Osteoblast (primary cell): ENCODE data around the gene TSSC4. TPM values are rescaled to one million over a fixed set of nuclear protein-coding genes. Genes with fewer than 3 reads are reported as not detected.

Experiments
- DNase-seq: peaks from one replicate; pipeline ENCODE4 v3.0.0; 2011; ENCODE audit warnings: low spot score, mixed read lengths; ENCODE audit not compliant: insufficient read length; ENCODE audit errors: missing footprints
- H2AFZ ChIP-seq: 2 replicates; pipeline ENCODE4 v1.6.0; 2011; ENCODE audit warnings: mild to moderate bottlenecking, low read length
- H3K27ac ChIP-seq: 2 replicates; pipeline ENCODE4 v1.5.1; 2011; ENCODE audit warnings: mild to moderate bottlenecking, low read depth, low read length, moderate library complexity
- H3K27me3 ChIP-seq: 2 replicates; pipeline ENCODE4 v1.6.0; 2012; ENCODE audit warnings: mild to moderate bottlenecking, control low read depth, inconsistent platforms, low read length, moderate library complexity; ENCODE audit not compliant: insufficient read depth
- H3K36me3 ChIP-seq: 2 replicates; pipeline ENCODE4 v1.5.1; 2011; ENCODE audit warnings: mild to moderate bottlenecking, low read length, control low read depth, moderate library complexity; ENCODE audit not compliant: insufficient read depth
- H3K4me1 ChIP-seq: 2 replicates; pipeline ENCODE4 v1.5.1; 2011; ENCODE audit warnings: mild to moderate bottlenecking, low read length, control low read depth, moderate library complexity; ENCODE audit not compliant: insufficient read depth
- H3K4me2 ChIP-seq: 2 replicates; pipeline ENCODE4 v1.6.0; 2011; ENCODE audit warnings: mild to moderate bottlenecking, low read length; ENCODE audit not compliant: insufficient read depth
- H3K4me3 ChIP-seq: fragments of 200-600 bp; sonication (generic); 3 replicates; pipeline ENCODE4 v1.5.1; 2012; ENCODE audit warnings: mild to moderate bottlenecking, low read length, inconsistent platforms; ENCODE audit not compliant: insufficient read depth
- H3K79me2 ChIP-seq: 2 replicates; pipeline ENCODE4 v1.6.0; 2012; ENCODE audit warnings: mild to moderate bottlenecking, low read length, control low read depth, inconsistent platforms; ENCODE audit not compliant: insufficient read depth
- H3K9me3 ChIP-seq: 2 replicates; pipeline ENCODE4 v1.5.1; 2011; ENCODE audit warnings: low read depth, low read length, control low read depth
- H4K20me1 ChIP-seq: 2 replicates; pipeline ENCODE4 v1.6.0; 2012; ENCODE audit warnings: mild to moderate bottlenecking, low read length, control low read depth; ENCODE audit not compliant: insufficient read depth
- CTCF ChIP-seq: IDR thresholded peaks from 2 replicates; pipeline ENCODE4 v1.5.1; 2011; ENCODE audit warnings: mild to moderate bottlenecking, low read depth, low read length, moderate library complexity; ENCODE audit errors: extremely low read depth
- total RNA-seq: library from RNA; depleted of rRNA; stranded (reverse); fragments of >200 nt; gene quantifications from 2 replicates; pipeline ENCODE4 v1.2.3, GENCODE V29; 2012

Gene TSSC4
- total RNA-seq, 1 donor: 46.7 TPM

- H3K4me2 ChIP-seq: no peak overlapping the region
These were observed 42.9 kb downstream of the TSSC4 start for GRCh38 chr11:2443406-2443805.

GRCh38 chr11:2443881-2444820 lies 43.6 kb downstream of the TSSC4 start, which contains the start of gene TRPM5:
Gene TRPM5 (minus strand): TSS chr11:2444514. CDS start chr11:2423036, 21,478 bp downstream.
- Histone ChIP-seq H3K36me3 (no peaks in the 10 kb centered on the region), H3K27me3 (peaks cover 25% of the 10 kb centered on the region), H3K4me1 (no peaks in the 10 kb centered on the region), H4K20me1 (no peaks in the 10 kb centered on the region), H3K4me3 (no peak within 1 kb of the TSS), H3K79me2 (no peaks in the 10 kb centered on the region), H2AFZ (no peak within 1 kb of the TSS), H3K9me3 (no peaks in the 10 kb centered on the region), H3K27ac (no peak within 1 kb of the TSS), H3K4me2 (no peak within 1 kb of the TSS)
- TF ChIP-seq CTCF: no peak
- no peak for DNase-seq

More at GRCh38 chr11:2443406-2443805, 42.9 kb downstream of the TSSC4 start:
- no peaks in the 10 kb centered on the region for H3K79me2 ChIP-seq
- no peak overlapping the region for H2AFZ ChIP-seq
- H3K4me3 ChIP-seq: no peak overlapping the region
- no peak overlapping the region for H3K27ac ChIP-seq
- peaks cover 25% of the 10 kb centered on the region for H3K27me3 ChIP-seq
- H4K20me1 ChIP-seq: no peaks in the 10 kb centered on the region
- H3K36me3 ChIP-seq: no peaks in the 10 kb centered on the region
- TF ChIP-seq CTCF: no peak
- DNase-seq: no peak
- H3K4me1 ChIP-seq: no peaks in the 10 kb centered on the region
- no peaks in the 10 kb centered on the region for H3K9me3 ChIP-seq

- Histone ChIP-seq H3K27me3 (peaks cover 25% of the 10 kb centered on the region), H2AFZ (no peak within 1 kb of the TSS), H4K20me1 (no peaks in the 10 kb centered on the region), H3K4me3 (no peak within 1 kb of the TSS), H3K27ac (no peak within 1 kb of the TSS), H3K9me3 (no peaks in the 10 kb centered on the region), H3K36me3 (no peaks in the 10 kb centered on the region), H3K79me2 (no peaks in the 10 kb centered on the region), H3K4me1 (no peaks in the 10 kb centered on the region), H3K4me2 (no peak within 1 kb of the TSS)
- peak; percentile 90 for DNase-seq
- TF ChIP-seq CTCF: no peak
These were observed 44.5 kb downstream of the TSSC4 start, which contains the start of gene KCNQ1 for GRCh38 chr11:2444821-2445745. Gene KCNQ1 (plus strand): TSS chr11:2445008. CDS start chr11:2445099, 91 bp downstream.
